Stimulated activated CD8-positive, alpha-beta memory T cell treated with anti-CD3 and anti-CD28 coated beads, Interleukin-15, amount 100 ng/mL, for 1 hour (primary cell): Measurements from ENCODE around the gene SRSF10.
"Not testable (repeated sequence)": the region's sequence is repeated elsewhere in the genome, so short reads cannot be mapped to it uniquely, and the experiment has no call there.

Experiments used
- DNase-seq: peaks from one replicate; pipeline ENCODE4 v3.0.0-alpha.2; 2020; ENCODE audit warnings: low read depth

SRSF10 gene

DNA sequence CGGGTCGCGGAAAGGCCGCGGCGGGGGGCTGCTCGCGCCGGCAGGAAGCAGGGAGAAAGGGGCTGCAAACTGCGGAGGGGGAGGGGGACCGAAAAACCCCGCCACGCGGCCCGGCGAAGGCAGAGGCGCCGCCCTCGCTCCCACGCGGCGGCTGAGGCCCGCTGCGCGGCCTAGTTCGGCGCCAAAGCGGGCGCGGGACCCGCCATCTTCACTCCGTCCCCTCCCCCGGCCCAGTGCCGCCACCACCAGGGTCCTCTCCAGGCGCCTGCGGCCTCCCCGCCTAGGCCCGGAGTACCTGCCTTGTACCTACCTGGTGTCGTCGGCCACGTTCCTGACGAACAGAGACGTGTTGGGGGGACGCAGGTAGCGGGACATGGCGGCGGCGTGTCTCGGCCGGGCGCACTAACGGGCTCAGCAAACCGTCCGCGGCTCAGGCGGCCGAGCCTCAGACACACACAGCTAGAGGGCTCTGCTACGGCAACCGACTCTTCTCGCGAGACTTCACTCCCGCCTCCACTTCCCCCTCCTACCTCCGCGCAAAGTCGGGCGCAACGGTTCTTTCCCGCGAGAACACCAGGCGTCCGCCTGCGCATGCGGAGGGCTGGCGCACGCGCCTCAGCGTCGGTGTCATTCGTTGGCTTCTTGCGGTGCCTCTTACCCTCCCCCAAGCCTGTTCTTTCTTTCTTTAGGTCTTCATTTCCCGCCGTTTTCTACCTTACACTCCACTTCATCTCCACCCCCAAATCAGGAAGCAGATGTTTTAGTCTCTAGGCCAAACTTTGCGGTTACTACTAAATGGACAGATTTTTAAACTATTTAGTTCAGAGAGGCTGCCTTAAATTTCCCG lies at the start of gene SRSF10:
TSS of gene SRSF10 (minus strand) at position 447 of the 847 bp plus-strand sequence. CDS start at position 375, 72 bp downstream.
- DNase-seq: peak; percentile 90

DNA sequence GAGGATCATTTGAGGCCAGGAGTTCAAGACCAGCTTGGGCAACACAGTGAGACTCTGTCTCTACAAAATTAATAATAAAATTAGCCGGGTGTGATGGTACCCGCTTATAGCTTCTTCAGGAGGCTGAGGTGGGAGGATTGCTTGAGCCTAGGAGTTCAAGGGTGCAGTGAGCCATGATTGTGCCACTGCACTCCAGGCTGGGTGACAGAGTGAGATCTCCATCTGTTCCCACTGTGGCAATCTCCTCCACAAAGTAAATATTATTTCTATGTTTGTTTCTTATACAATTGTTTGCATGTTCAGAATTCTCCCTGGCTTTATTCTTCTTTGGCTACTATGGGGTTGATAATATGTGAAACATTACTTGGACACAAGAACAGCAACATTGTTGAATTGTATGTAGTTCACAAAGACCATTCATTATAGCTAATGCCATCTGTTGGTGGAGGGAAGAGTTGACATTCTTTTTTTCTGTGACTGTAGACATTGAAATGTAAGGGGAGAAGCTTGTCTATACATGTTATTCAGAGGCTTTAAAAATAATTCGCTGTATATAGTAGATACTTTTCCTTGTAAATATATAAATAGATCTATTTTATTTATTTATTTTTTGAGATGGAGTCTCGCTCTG lies 47.8 kb upstream of the SRSF10 start:
- DNase-seq: no peak

DNA sequence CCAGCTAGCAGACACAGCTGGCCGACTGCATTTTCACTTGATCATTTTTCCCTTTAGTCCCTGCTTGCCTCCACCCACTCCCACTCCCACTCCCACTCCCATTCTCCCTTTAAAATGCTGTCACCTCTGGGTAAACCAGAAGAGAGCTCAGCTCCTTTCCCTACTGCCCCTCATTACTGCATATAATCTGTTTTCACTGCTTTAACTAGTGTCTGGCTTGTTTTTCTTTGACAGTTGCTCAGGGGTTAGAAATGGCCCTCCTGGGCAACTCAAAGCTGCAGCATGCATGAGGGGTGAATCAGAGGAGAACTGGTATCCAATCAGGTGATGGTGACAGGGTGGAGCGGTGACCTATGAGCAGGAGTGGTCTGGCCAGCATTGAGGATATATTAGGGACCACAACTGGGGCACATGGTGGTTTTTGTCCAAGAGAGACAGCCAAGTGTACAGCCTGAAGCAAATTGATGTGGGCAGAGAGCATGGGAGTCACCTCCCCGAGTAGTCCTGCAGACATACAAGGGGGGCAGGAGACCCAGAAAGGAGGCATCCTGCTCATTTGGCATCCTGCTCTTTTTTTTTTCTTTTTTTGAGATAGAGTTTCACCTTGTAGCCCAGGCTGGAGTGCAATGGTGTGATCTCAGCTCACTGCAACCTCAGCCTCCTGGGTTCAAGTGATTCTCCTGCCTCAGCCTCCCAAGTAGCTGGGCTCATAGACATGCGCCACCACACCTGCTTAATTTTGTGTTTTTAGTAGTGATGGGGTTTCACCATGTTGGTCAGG lies 42.6 kb upstream of the SRSF10 start:
- no peak for DNase-seq

- DNase-seq: no peak
Observed at GRCh38 chr1:24021403-24022266, 41.5 kb upstream of the SRSF10 start.

DNA sequence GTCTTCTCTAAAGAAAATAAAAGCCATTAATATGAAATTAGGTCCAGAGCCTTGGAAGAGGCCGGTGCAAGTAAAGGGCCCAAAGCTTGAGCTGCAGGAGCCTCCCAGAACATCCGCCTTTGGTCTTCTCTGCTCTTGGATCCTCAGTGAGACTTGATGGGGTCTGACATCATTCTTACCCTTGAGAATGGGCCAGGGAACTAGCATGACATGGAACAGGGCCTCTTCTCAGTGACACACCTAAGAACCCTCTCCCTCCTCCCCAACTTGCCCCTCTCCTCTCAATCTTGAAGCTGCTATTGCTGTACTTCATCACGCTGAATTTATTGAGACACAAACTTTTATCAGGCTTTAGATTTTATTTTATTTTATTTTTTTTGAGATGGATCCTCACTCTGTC lies 40.3 kb upstream of the SRSF10 start:
- no peak for DNase-seq

GRCh38 chr1:24020025-24020424 lies 39.9 kb upstream of the SRSF10 start:
- no peak for DNase-seq

DNA sequence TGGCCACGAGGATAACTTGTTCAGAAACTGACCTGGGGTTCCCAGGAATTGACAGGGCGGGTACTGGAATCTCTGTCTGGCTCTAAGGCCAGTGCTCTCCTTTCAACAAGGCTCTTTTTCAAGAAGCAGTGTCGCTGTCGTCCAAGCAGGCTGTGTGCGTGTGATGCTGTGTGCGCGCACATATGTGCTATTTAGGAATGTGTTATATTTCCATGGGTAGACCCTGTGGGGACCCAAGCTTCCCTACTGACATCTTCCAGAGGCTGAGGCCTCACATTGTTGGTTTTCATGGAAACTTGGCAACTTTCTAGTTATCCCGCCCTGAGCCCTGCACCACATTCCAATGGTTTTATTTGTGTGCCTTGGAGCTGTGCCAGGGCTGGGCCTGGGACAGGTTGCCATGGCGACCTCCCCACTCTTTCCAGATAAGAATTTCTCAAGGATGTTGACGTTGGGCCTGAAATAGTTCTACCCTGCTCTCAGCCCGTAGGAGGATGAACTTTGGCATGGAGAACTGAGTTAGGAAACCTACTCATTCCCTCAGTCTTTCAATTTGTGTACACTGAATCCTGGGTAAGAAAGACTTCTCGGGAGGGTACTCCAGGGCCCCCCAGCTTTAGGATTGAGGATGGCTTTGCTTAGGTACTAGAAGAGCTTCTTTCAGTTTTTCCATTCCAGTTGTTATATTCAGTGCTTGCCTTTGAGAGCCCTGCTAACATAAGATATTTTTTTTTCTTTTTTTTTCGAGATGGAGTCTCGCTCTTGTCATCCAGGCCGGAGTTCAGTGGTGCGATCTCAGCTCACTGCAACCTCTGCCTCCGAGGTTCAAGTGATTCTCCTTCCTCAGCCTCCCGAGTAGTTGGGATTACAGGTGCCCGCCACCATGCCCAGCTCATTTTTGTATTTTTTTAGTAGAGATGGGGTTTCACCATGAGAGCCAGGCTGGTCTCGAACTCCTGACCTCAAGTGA lies 38.8 kb upstream of the SRSF10 start:
- no peak for DNase-seq

DNA sequence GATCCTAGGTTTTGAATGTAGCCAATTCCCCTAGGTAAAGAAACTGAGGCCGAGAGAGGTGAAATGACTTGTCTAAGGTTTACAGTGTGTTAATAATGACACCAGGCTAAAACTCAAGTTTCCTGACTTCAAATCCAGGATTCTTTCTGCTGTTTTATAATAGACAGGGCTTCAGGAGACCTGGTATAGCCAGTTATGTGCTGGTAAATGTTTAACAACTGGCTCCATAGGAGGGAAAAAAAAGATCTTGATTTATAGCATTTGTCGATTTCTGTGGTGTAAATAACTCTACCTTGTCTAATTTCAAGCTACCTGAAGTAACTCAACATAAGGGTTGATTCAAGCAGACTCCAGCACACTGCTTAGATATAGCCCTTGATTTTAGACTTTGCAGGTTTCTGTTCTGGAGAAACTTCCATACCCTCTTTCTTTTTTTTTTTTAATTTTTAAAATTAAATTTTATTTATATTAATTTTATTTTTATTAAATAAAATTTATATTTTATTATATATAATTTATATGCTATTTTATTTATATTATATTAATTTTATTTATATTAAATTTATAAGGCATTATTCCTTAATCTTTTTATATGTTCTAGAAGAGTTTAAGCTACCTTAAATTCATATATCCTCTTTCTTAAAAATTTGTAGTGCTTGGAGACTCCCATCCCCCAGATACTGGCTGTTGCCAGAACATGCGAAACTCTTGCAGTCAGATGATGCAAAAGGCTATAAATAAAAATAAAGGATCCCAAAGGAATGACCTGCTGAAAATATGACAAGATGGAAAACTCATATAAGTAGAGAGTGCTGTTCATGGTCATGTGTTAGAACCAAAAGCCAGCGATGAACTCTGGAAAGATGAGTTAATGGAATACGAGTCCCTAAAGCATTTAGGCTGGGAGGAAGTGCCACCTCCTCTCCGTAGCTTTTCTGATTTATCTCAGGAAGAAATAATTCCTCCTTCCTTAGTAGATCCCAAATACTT lies 35.4 kb upstream of the SRSF10 start:
- no peak for DNase-seq

- DNase-seq: not testable (repeated sequence)
Observed at GRCh38 chr1:24012878-24013277, 32.8 kb upstream of the SRSF10 start.

DNA sequence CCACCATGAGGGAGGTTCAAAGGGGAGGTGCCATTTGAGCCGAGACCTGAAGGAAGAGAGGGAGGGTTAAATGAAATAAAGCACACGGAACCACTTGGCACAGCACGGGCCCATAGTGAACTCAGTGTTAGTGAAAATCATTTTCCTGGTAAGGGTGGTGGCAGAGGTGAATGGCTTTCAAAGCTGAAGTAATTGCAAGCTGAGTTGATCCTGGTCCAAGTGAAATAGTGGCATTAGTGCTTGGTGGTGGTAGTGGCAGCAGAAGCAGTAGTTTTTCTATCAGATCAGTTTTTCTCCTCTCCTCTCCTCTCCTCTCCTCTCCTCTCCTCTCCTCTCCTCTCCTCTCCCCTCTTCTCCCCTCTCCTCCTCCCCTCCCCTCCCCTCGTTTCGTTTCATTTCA lies 30.5 kb upstream of the SRSF10 start:
- no peak for DNase-seq

DNA sequence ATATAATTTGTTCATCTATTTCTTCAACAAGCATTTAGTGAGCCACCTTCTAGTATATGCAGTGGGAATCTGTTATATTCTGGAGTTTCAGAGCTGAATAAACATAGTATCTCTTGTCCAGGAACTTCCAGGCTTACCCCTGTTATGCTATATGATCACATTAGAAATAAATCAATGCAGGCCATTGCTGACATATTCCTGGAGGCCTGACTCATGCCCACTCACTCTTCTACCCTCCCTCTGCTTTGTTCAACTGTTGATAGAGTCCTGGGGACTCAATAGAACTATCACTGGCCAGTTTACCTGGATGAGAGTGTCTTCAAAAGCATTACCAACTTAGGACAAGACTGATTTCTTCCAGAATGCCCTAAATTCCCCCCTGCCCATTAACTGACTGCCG lies 29.3 kb upstream of the SRSF10 start:
- no peak for DNase-seq

DNA sequence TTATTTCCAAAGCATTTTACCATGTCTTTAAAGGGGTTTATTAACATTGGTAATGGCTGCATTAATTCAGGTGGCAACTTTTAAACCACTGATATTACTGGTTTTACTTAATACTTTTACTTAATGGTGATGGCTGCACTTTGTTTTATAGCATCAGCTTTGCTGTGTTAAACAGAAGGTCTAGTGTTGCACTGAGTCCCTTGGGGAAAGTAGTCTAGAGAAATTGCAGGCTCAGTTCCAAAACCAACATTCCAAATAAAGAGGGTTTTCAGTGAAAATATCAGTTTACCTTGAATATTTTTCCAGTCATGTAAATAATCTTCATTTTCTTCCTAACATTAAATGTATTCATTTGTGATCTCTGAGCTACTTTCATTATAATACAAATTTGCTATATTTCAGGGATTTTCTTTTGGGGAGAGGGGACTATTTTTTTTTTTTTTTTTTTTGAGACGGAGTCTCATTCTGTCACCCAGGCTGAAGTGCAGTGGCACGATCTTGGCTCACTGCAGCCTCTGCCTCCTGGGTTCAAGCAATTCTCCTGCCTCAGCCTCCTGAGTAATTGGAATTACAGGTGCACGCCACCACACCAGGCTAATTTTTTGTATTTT lies 28.6 kb upstream of the SRSF10 start:
- not testable (repeated sequence) for DNase-seq

GRCh38 chr1:24007079-24007478 lies 27.0 kb upstream of the SRSF10 start:
- no peak for DNase-seq

DNA sequence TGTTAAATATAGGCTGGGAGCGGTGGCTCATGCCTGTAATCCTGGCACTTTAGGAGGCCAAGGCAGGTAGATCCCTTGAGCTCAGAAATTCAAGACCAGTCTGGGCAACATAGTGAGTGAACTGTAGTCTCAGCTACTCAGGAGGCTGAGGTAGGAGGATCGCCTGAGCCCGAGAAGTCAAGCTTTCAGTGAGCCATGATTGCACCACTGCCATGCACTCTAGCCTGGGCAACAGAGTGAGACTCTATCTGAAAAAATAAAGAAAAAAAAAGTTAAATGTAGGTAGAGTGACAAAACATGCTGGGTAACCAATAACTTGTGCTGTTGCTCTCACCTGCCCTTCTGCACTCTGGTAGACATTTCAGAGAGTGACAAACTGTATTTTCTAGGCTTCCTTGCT lies 25.0 kb upstream of the SRSF10 start:
- DNase-seq: no peak

GRCh38 chr1:24004132-24004531 lies 24.0 kb upstream of the SRSF10 start:
- no peak for DNase-seq

- DNase-seq: no peak
Observed at GRCh38 chr1:24003331-24003972, 23.3 kb upstream of the SRSF10 start.

- no peak for DNase-seq
Observed at GRCh38 chr1:24002695-24003094, 22.6 kb upstream of the SRSF10 start.

DNA sequence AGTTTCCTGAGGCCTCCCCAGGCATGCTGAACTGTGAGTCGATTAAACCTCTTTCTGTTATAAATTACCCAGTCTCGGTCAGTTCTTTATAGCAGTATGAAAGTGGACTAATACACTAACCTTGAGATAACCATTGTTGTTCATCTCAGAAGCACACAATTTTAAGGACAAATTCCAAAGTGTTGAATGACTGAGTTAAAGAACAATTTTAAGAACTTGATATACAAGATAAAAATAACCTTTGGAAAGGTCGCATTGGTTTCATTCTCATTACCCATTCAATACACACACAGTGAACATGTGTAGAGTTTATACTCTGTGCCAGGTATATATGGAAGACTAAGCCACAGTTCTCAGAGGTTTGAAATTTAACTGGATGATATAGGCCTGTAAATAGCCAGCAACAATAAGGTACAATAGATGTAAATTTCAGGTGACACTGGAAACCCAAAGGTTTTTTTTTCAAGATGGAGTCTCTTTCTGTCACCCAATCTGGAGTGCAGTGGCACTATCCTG lies 19.1 kb upstream of the SRSF10 start:
- DNase-seq: no peak
